ENCODE measurements around the gene GC. TPM values are rescaled to one million over a fixed set of nuclear protein-coding genes. Genes with fewer than 3 reads are reported as not detected.

The GC gene
- total RNA-seq, 1 experiment from 2014 or later, result not detected

DNA sequence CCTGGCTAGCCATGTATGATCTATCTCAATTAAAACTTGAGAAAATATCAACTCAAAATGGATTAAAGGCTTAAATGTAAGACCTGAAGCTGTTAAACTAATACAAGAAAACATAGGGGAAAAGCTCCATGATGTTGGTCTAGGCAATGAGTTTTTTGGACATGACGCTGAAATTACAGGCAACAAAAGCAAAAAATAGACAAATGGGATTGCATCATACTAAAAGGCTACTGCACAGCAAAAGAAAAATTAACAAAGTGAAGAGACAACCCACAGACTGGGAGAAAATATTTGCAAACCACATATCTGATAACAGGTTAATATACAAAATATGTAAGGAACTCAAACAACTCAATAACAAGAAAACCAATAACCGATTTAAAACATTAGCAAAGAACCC is 8.4 kb downstream of the GC start:
- H3K27ac ChIP-seq, result no peak overlapping the region
- H3K4me3 ChIP-seq, result no peak overlapping the region
- no peak overlapping the region for H3K4me2 ChIP-seq
- ChIA-PET POLR2A (ENCODE audit: unreplicated experiment) (no interaction called here), CTCF (no interaction called here)
- no peak for DNase-seq
- TF ChIP-seq EZH2 (IDR thresholded peaks at IDR 0.05; ENCODE audit: low read depth), result no peak
- TF ChIP-seq CTCF (conservative IDR thresholded peaks at IDR 0.05), result no peak
- no TSS peak for BruUV-seq (replicated peaks)
- H3K9me2 ChIP-seq (ENCODE audit: insufficient read depth), result no peaks in the 10 kb centered on the region
- intact Hi-C loops (cut with micrococcal nuclease; ENCODE audit: unreplicated experiment), result no loop called here
- no peaks in the 10 kb centered on the region for H3K9me3 ChIP-seq (ENCODE audit: insufficient read depth, low read depth)
- H3K79me2 ChIP-seq (ENCODE audit: low read depth), result no peaks in the 10 kb centered on the region
- H2AFZ ChIP-seq, result no peak overlapping the region
- H4K20me1 ChIP-seq (ENCODE audit: insufficient read depth), result no peaks in the 10 kb centered on the region
- H3K36me3 ChIP-seq (ENCODE audit: low read depth), result no peaks in the 10 kb centered on the region
- no peaks in the 10 kb centered on the region for H3F3A ChIP-seq (ENCODE audit: insufficient read depth, low read depth)
- H3K4me1 ChIP-seq (replicated peaks; ENCODE audit: insufficient read depth), result no peaks in the 10 kb centered on the region
- no peaks in the 10 kb centered on the region for H3K27me3 ChIP-seq (ENCODE audit: insufficient read depth, low read depth)

- Histone ChIP-seq H3K79me2 (ENCODE audit: low read depth) (no peaks in the 10 kb centered on the region), H3K4me2 (no peak overlapping the region), H3F3A (ENCODE audit: insufficient read depth, low read depth) (no peaks in the 10 kb centered on the region), H3K27ac (no peak overlapping the region), H2AFZ (no peak overlapping the region), H3K9me2 (ENCODE audit: insufficient read depth) (no peaks in the 10 kb centered on the region), H3K36me3 (ENCODE audit: low read depth) (no peaks in the 10 kb centered on the region), H3K9me3 (ENCODE audit: insufficient read depth, low read depth) (no peaks in the 10 kb centered on the region), H4K20me1 (ENCODE audit: insufficient read depth) (no peaks in the 10 kb centered on the region), H3K27me3 (ENCODE audit: insufficient read depth, low read depth) (no peaks in the 10 kb centered on the region), H3K4me1 (replicated peaks; ENCODE audit: insufficient read depth) (no peaks in the 10 kb centered on the region), H3K4me3 (no peak overlapping the region)
- BruUV-seq (replicated peaks), result no TSS peak
- intact Hi-C loops (cut with micrococcal nuclease; ENCODE audit: unreplicated experiment), result loop anchor here (5.0 kb wide), 1 partner anchor 513 kb away; no protein-coding TSS in a partner anchor
- ChIA-PET CTCF (no interaction called here), POLR2A (ENCODE audit: unreplicated experiment) (no interaction called here)
- no peak for DNase-seq
- TF ChIP-seq EZH2 (IDR thresholded peaks at IDR 0.05; ENCODE audit: low read depth) (no peak), CTCF (conservative IDR thresholded peaks at IDR 0.05) (no peak)
Observed at GRCh38 chr4:71774136-71774535, 9.7 kb downstream of the GC start.

DNA sequence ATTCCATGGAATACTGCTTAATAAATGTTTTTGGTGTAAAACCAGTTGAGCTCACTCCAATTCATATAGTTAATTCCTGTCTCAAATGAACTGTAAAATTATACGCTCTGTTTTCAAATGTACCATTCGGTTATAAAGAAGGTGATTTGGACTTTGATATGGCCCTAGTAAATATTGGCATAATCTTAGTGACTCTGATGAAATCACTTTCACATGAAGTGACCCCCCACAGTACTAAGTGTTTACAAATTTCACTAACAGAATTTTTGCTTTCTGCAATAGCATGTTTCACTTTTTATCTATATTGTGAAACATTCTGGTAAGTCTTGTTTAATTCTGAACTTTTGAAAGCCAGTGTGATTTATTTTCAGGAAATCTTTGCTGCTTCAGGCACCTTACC is 10.9 kb downstream of the GC start:
- no peaks in the 10 kb centered on the region for H3K27me3 ChIP-seq (ENCODE audit: insufficient read depth, low read depth)
- intact Hi-C loops (cut with micrococcal nuclease; ENCODE audit: unreplicated experiment), result loop anchor here (5.0 kb wide), 1 partner anchor 514 kb away; no protein-coding TSS in a partner anchor

More for the DNA sequence above, 10.9 kb downstream of the GC start:
- no peak overlapping the region for H3K4me2 ChIP-seq
- no peaks in the 10 kb centered on the region for H3K36me3 ChIP-seq (ENCODE audit: low read depth)
- no peaks in the 10 kb centered on the region for H4K20me1 ChIP-seq (ENCODE audit: insufficient read depth)
- BruUV-seq (replicated peaks), result no TSS peak
- ChIA-PET POLR2A (ENCODE audit: unreplicated experiment) (interaction anchor here (0.5 kb wide), 1 partner anchor 579 kb away, joined by 4 read pairs; no protein-coding TSS in a partner anchor), CTCF (interaction anchor here (0.6 to 1.0 kb wide), 2 partner anchors 113 to 513 kb away, joined by 3 to 5 read pairs; no protein-coding TSS in a partner anchor)
- no peak for TF ChIP-seq EZH2 (IDR thresholded peaks at IDR 0.05; ENCODE audit: low read depth)
- TF ChIP-seq CTCF (conservative IDR thresholded peaks at IDR 0.05), result no peak
- no peaks in the 10 kb centered on the region for H3K9me2 ChIP-seq (ENCODE audit: insufficient read depth)
- DNase-seq, result no peak
- no peak overlapping the region for H2AFZ ChIP-seq
- no peak overlapping the region for H3K4me3 ChIP-seq
- no peaks in the 10 kb centered on the region for H3K4me1 ChIP-seq (replicated peaks; ENCODE audit: insufficient read depth)
- H3K9me3 ChIP-seq (ENCODE audit: insufficient read depth, low read depth), result no peaks in the 10 kb centered on the region
- H3K27ac ChIP-seq, result no peak overlapping the region
- H3K79me2 ChIP-seq (ENCODE audit: low read depth), result no peaks in the 10 kb centered on the region
- H3F3A ChIP-seq (ENCODE audit: insufficient read depth, low read depth), result no peaks in the 10 kb centered on the region
